GM19397 (cell line): ENCODE measurements around the gene SLC7A6.

Source experiments
- ATAC-seq: cut with Tn5 transposase; IDR thresholded peaks from one replicate; pipeline ENCODE4 v1.9.1; 2021; ENCODE audit warnings: mild to moderate bottlenecking, moderate library complexity; ENCODE audit not compliant: unreplicated experiment

SLC7A6 gene

GRCh38 chr16:68253721-68254120, 10.6 kb upstream of the SLC7A6 start:
- no peak for ATAC-seq

GRCh38 chr16:68255712-68256111, 8.6 kb upstream of the SLC7A6 start:
- ATAC-seq: no peak

GRCh38 chr16:68257251-68257905, 6.9 kb upstream of the SLC7A6 start:
- ATAC-seq: peak; percentile 43

- peak; percentile 2 for ATAC-seq
Measured at GRCh38 chr16:68257906-68258800, 6.2 kb upstream of the SLC7A6 start.

- no peak for ATAC-seq
Measured at GRCh38 chr16:68259007-68259825, 5.1 kb upstream of the SLC7A6 start.

- no peak for ATAC-seq
Measured at GRCh38 chr16:68263559-68264127, 683 bp upstream of the SLC7A6 start.

GRCh38 chr16:68265078-68265920, 973 bp downstream of the SLC7A6 start:
- peak; percentile 8 for ATAC-seq

GRCh38 chr16:68267612-68268405, 3.5 kb downstream of the SLC7A6 start:
- no peak for ATAC-seq

- no peak for ATAC-seq
Measured at GRCh38 chr16:68269793-68270192, 5.5 kb downstream of the SLC7A6 start.

GRCh38 chr16:68270353-68270752, 6.0 kb downstream of the SLC7A6 start:
- no peak for ATAC-seq

GRCh38 chr16:68272507-68273209, 8.3 kb downstream of the SLC7A6 start:
- ATAC-seq: no peak

GRCh38 chr16:68273459-68273858, 9.1 kb downstream of the SLC7A6 start:
- no peak for ATAC-seq

GRCh38 chr16:68273896-68274295, 9.6 kb downstream of the SLC7A6 start:
- no peak for ATAC-seq

- no peak for ATAC-seq
Measured at GRCh38 chr16:68274441-68274840, 10.1 kb downstream of the SLC7A6 start.

- peak; percentile 59 for ATAC-seq
Measured at GRCh38 chr16:68275611-68276191, 11.4 kb downstream of the SLC7A6 start.

- no peak for ATAC-seq
Measured at GRCh38 chr16:68276223-68276622, 11.9 kb downstream of the SLC7A6 start.

- no peak for ATAC-seq
Measured at GRCh38 chr16:68279726-68280558, 15.6 kb downstream of the SLC7A6 start.
